Tibial nerve (tissue), 4 donors: ENCODE data around the gene ARMC9. TPM values are rescaled to one million over a fixed set of nuclear protein-coding genes. Genes with fewer than 3 reads are reported as not detected.
A peak's percentile ranks its signal among the peaks of the same experiment; 100 is the strongest.

ENCODE experiments used
- DNase-seq, 2 donors: peaks; one replicate each; pipeline ENCODE4 v3.0.0-alpha.2; 2019; ENCODE audit warnings: low spot score in 2 of 2
- H3K27ac ChIP-seq, 4 donors: fragments of 200-600 bp; sonication (generic) in 3 of 4; one replicate each; pipeline ENCODE4 v1.5.1; 2017 to 2019; ENCODE audit warnings: mild to moderate bottlenecking in 1 of 4
- H3K27me3 ChIP-seq, 2 donors: fragments of 200-600 bp; sonication (generic) in 1 of 2; one replicate each; pipeline versions ENCODE4 v1.5.1 to v1.6.0; 2017 to 2019
- H3K36me3 ChIP-seq, 3 donors: fragments of 200-600 bp; sonication (generic); one replicate each; pipeline ENCODE4 v1.5.1; 2018 to 2019
- H3K4me1 ChIP-seq, 4 donors: fragments of 200-600 bp; sonication (generic) in 3 of 4; one replicate each; pipeline ENCODE4 v1.5.1; 2017 to 2019
- H3K4me3 ChIP-seq, 4 donors: fragments of 200-600 bp; sonication (generic) in 3 of 4; one replicate each; pipeline ENCODE4 v1.5.1; 2017 to 2019; ENCODE audit warnings: mild to moderate bottlenecking in 1 of 4, moderate library complexity in 1 of 4
- H3K9me3 ChIP-seq, 4 donors: fragments of 200-600 bp; sonication (generic) in 3 of 4; one replicate each; pipeline ENCODE4 v1.5.1; 2017 to 2019
- EP300 ChIP-seq, 2 donors: sonication (generic); formaldehyde crosslinking; IDR thresholded peaks; one replicate each; pipeline ENCODE4 v1.6.1; 2017; ENCODE audit warnings: antibody characterized with exemption in 2 of 2, mild to moderate bottlenecking in 1 of 2
- POLR2A ChIP-seq, 2 donors: fragments of 450-650 bp; IDR thresholded peaks; one replicate each; pipeline ENCODE4 v1.6.1; 2017; ENCODE audit warnings: antibody characterized with exemption in 2 of 2, mild to moderate bottlenecking in 2 of 2, moderate library complexity in 2 of 2
- WGBS, 2 donors: methylation state at CpG; one replicate each; pipeline ENCODE4 v1.1.5; 2018; 5-methylcytosine and 5-hydroxymethylcytosine counted together
- total RNA-seq, 4 donors: library from RNA; depleted of rRNA; stranded (reverse); fragments of >200 nt; gene quantifications; one replicate each; pipeline ENCODE4 v1.1.0, GENCODE V29; 2016
- TF ChIP-seq, protein P1 (sequence below), 5 experiments: fragments of 200-600 bp in 3 of 5; fragments of 450-650 bp in 2 of 5; sonication (generic) in 3 of 5; IDR thresholded peaks; one replicate each; pipeline ENCODE4 v1.5.1; 2016 to 2019; ENCODE audit warnings: antibody characterized with exemption in 5 of 5, mild to moderate bottlenecking in 3 of 5, moderate library complexity in 2 of 5

The ARMC9 gene
- total RNA-seq, 4 donors from 2014 or later, result 8.7 to 30.0 (median 18.6) TPM

DNA sequence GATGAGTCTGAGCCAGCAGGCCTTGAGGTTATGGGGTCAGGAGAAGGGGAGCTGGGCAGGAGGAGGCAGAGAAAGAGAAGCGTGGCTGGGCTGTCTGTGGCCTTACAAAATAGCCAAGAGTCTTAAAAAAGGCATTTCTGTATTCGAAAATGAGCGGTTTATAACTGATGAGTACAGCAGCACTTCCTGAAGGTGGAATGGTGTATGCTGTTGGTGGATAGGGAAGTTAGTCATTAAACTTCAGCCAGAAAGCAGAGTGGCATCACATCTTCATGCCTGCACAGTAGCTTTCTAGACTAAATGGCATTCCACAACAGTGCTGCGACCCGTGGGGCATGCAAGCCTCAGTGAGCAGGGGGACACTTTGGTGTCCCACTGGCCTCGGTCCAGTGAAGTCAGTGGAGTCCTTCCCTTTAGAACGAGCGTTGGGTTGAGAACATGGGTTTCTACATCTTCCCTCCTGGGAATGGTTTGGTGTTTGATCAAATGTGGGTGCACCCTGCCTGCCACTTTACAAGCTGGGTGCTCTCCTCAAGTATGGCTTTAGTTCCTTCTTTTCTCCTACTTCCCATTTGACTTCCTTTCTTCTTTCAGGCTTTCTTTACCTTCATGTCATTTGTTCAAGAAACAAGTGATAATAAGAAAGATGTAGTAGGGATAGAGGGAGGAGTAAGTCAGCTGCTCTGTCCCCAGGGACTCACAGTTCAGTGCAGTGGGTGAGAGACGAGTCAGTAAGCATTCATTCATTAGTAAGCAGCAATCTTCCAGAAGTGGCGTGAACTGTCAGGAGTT, 96.3 kb downstream of the ARMC9 start:
- TF ChIP-seq EP300 (IDR thresholded peaks at IDR 0.05) (no peak), POLR2A (IDR thresholded peaks at IDR 0.05) (no peak)
- TF ChIP-seq, protein P1, sequence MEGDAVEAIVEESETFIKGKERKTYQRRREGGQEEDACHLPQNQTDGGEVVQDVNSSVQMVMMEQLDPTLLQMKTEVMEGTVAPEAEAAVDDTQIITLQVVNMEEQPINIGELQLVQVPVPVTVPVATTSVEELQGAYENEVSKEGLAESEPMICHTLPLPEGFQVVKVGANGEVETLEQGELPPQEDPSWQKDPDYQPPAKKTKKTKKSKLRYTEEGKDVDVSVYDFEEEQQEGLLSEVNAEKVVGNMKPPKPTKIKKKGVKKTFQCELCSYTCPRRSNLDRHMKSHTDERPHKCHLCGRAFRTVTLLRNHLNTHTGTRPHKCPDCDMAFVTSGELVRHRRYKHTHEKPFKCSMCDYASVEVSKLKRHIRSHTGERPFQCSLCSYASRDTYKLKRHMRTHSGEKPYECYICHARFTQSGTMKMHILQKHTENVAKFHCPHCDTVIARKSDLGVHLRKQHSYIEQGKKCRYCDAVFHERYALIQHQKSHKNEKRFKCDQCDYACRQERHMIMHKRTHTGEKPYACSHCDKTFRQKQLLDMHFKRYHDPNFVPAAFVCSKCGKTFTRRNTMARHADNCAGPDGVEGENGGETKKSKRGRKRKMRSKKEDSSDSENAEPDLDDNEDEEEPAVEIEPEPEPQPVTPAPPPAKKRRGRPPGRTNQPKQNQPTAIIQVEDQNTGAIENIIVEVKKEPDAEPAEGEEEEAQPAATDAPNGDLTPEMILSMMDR (IDR thresholded peaks at IDR 0.05), result no peak
- H3K36me3 ChIP-seq, result peaks cover 0 to 39% (median 0%) of the 10 kb centered on the region in 3 donors
- H3K27ac ChIP-seq, result no peak overlapping the region
- no peak for DNase-seq
- 68 to 71% methylated on average over 10 of the region's 10 CpGs for WGBS, 2 donors
- no peaks in the 10 kb centered on the region for H3K9me3 ChIP-seq
- H3K27me3 ChIP-seq, result no peaks in the 10 kb centered on the region
- H3K4me3 ChIP-seq, result no peak overlapping the region
- peaks cover 0 to 11% (median 0%) of the 10 kb centered on the region in 4 donors for H3K4me1 ChIP-seq

GRCh38 chr2:231295363-231295655, 96.9 kb downstream of the ARMC9 start:
- TF ChIP-seq, protein P1 (IDR thresholded peaks at IDR 0.05), result no peak
- TF ChIP-seq POLR2A (IDR thresholded peaks at IDR 0.05) (no peak), EP300 (IDR thresholded peaks at IDR 0.05) (no peak)
- no peaks in the 10 kb centered on the region for H3K27me3 ChIP-seq
- DNase-seq, result no peak
- no peak overlapping the region for H3K27ac ChIP-seq
- peaks cover 0 to 7% (median under 1%) of the 10 kb centered on the region in 4 donors for H3K4me1 ChIP-seq
- H3K36me3 ChIP-seq, result peaks cover 0 to 39% (median 0%) of the 10 kb centered on the region in 3 donors
- no peaks in the 10 kb centered on the region for H3K9me3 ChIP-seq
- no peak overlapping the region for H3K4me3 ChIP-seq
- WGBS, 2 donors, result 86 to 88% methylated on average over 8 of the region's 8 CpGs

- Histone ChIP-seq H3K27me3 (no peaks in the 10 kb centered on the region), H3K4me1 (peaks cover 0 to 7% (median 2%) of the 10 kb centered on the region in 4 donors), H3K4me3 (no peak overlapping the region), H3K9me3 (no peaks in the 10 kb centered on the region), H3K36me3 (peaks cover 0 to 38% (median 0%) of the 10 kb centered on the region in 3 donors), H3K27ac (no peak overlapping the region)
- TF ChIP-seq, protein P1 (IDR thresholded peaks at IDR 0.05), result no peak
- TF ChIP-seq POLR2A (IDR thresholded peaks at IDR 0.05) (no peak), EP300 (IDR thresholded peaks at IDR 0.05) (no peak)
- no peak for DNase-seq
- WGBS, 2 donors, result 75 to 78% methylated on average over 13 of the region's 13 CpGs
These were observed 98.1 kb downstream of the ARMC9 start for GRCh38 chr2:231296401-231296974.

DNA sequence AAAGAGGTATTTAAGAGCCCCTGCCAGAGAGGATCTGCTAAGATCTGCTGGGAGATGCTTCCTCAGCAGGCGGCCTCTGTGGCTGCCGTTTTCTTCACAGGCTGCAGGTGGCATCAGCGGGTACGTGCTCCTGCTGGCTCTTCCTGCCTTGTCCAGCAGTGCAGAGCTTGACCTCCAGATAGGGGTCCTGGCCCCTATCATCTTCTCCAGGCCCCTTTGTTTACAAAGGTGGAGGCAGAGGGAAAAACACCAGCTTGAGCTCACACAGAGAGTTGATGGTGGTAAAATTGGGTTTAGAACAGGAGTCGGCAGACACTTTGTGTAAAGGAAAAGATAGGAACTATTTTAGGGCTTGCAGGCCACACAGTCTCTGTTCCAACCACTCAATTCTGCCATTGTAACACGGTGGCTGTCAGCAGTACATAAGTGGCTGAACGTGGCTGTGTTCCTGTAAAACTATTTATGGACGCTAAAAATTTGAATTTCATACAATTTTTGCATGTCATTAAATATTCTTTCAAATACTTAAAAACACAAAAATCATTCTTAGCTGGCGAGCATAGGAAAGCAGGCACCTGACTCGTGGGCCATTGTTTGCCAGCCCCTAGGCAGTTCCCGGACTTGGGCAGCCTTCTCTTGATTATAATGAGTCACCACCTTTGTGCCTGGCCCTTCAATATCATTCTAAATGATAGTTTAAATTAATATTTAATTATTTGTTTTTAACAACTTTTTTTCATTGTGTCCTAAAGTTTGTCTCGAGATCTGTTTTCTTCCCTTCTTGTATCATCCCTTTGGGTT, 98.9 kb downstream of the ARMC9 start:
- peaks cover 0 to 31% (median 0%) of the 10 kb centered on the region in 3 donors for H3K36me3 ChIP-seq
- no peaks in the 10 kb centered on the region for H3K27me3 ChIP-seq
- TF ChIP-seq POLR2A (IDR thresholded peaks at IDR 0.05), result no peak
- TF ChIP-seq EP300 (IDR thresholded peaks at IDR 0.05), result no peak
- TF ChIP-seq, protein P1 (IDR thresholded peaks at IDR 0.05), result peak; percentile 63 to 79 (median 65)
- H3K4me1 ChIP-seq, result peaks cover 0 to 7% (median 2%) of the 10 kb centered on the region in 4 donors
- no peaks in the 10 kb centered on the region for H3K9me3 ChIP-seq
- no peak overlapping the region for H3K4me3 ChIP-seq
- peak in 1 of 2 donors; percentile 25 for DNase-seq
- WGBS, 2 donors, result 45 to 46% methylated on average over 12 of the region's 12 CpGs
- peak overlapping the region in 1 of 4 donors; percentile 11 for H3K27ac ChIP-seq
